PC-3 (cell line): Measurements from ENCODE around the gene ARID5A. TPM values are rescaled to one million over a fixed set of nuclear protein-coding genes. Genes with fewer than 3 reads are reported as not detected.

ENCODE experiments used
- ATAC-seq: fragments of 200-7000 bp; cut with Tn5 transposase; 2 replicates; pipeline ENCODE4 v1.9.1; 2020; ENCODE audit warnings: mild to moderate bottlenecking, moderate library complexity
- BruUV-seq: library from RNA; stranded (reverse); fragments of 400-500 nt; replicated peaks from 2 replicates; lab custom pipeline; 2021; lab: Mats Ljungman, UMichigan
- CTCF ChIA-PET: fragments of 300-600 bp; sonication (Branson Sonifier 250); formaldehyde crosslinking; loops from one replicate; lab custom pipeline; 2022; ENCODE audit warnings: antibody characterized with exemption; lab: Charles Lee
- POLR2A ChIA-PET: fragments of 300-600 bp; sonication (Branson Sonifier 250); formaldehyde crosslinking; loops from one replicate; lab custom pipeline; 2022; ENCODE audit warnings: antibody characterized with exemption; ENCODE audit not compliant: unreplicated experiment; lab: Charles Lee
- DNase-seq: peaks from one replicate; pipeline ENCODE4 v3.0.0-alpha.2; 2015
- H2AFZ ChIP-seq: fragments of 300-600 bp; sonication (generic); 2 replicates; pipeline ENCODE4 v1.6.0; 2016; ENCODE audit warnings: antibody characterized with exemption, low read length
- H3F3A ChIP-seq: fragments of 300-600 bp; sonication (generic); one replicate; pipeline ENCODE4 v1.6.0; 2017; ENCODE audit warnings: antibody characterized with exemption, low read length, control low read depth, mild to moderate bottlenecking; ENCODE audit not compliant: unreplicated experiment
- H3K27ac ChIP-seq: fragments of 300-600 bp; sonication (generic); 2 replicates; pipeline ENCODE4 v1.5.1; 2016; ENCODE audit warnings: mild to moderate bottlenecking, low read length
- H3K27me3 ChIP-seq: fragments of 300-600 bp; sonication (generic); 2 replicates; pipeline ENCODE4 v1.6.1; 2016; ENCODE audit warnings: low read length, mixed read lengths
- H3K36me3 ChIP-seq: fragments of 300-600 bp; sonication (generic); 2 replicates; pipeline ENCODE4 v1.6.1; 2016; ENCODE audit warnings: low read depth, mixed run types, low read length, mixed read lengths
- H3K4me1 ChIP-seq: fragments of 300-600 bp; sonication (generic); 2 replicates; pipeline ENCODE4 v1.5.1; 2016; ENCODE audit warnings: low read length; ENCODE audit not compliant: insufficient read depth
- H3K4me2 ChIP-seq: fragments of 300-600 bp; sonication (generic); 2 replicates; pipeline ENCODE4 v1.6.0; 2016; ENCODE audit warnings: low read length
- H3K4me3 ChIP-seq: fragments of 300-600 bp; sonication (generic); 2 replicates; pipeline ENCODE4 v1.5.1; 2016; ENCODE audit warnings: mild to moderate bottlenecking, low read length, mixed read lengths
- H3K79me2 ChIP-seq: fragments of 300-600 bp; sonication (generic); 2 replicates; pipeline ENCODE4 v1.6.1; 2017; ENCODE audit warnings: low read length, mixed read lengths
- H3K9ac ChIP-seq: fragments of 300-600 bp; sonication (generic); 2 replicates; pipeline ENCODE4 v1.6.0; 2016; ENCODE audit warnings: mild to moderate bottlenecking, low read length
- H3K9me2 ChIP-seq: fragments of 300-600 bp; sonication (generic); replicated peaks from 2 replicates; pipeline ENCODE4 v1.6.1; 2016; ENCODE audit warnings: mixed run types, low read length, mixed read lengths
- H3K9me3 ChIP-seq: fragments of 300-600 bp; sonication (generic); 2 replicates; pipeline ENCODE4 v1.6.1; 2016; ENCODE audit warnings: low read length, mixed read lengths
- H4K20me1 ChIP-seq: fragments of 300-600 bp; sonication (generic); 2 replicates; pipeline ENCODE4 v1.6.1; 2016; ENCODE audit warnings: low read length, mixed read lengths
- CTCF ChIP-seq: fragments of 300-600 bp; sonication (generic); conservative IDR thresholded peaks from 2 replicates; pipeline ENCODE4 v1.5.1; 2017; ENCODE audit warnings: antibody characterized with exemption, low read depth, mild to moderate bottlenecking, low read length
- EZH2 ChIP-seq: fragments of 300-600 bp; sonication (generic); IDR thresholded peaks from one replicate; pipeline ENCODE4 v1.6.1; 2017; ENCODE audit warnings: antibody characterized with exemption, mild to moderate bottlenecking, low read length; ENCODE audit not compliant: unreplicated experiment
- EZH2phosphoT487 ChIP-seq: fragments of 300-600 bp; sonication (generic); IDR thresholded peaks from 2 replicates; pipeline ENCODE4 v1.6.1; 2018; ENCODE audit warnings: mild to moderate bottlenecking, antibody characterized with exemption, low read length, borderline replicate concordance
- intact Hi-C: fragments of 100-400 bp; cut with micrococcal nuclease; formaldehyde crosslinking; loops from 2 replicates; pipeline ENCODE4 v1.9.0; 2023
- total RNA-seq: library from RNA; depleted of rRNA; stranded (reverse); fragments of >200 nt; gene quantifications from 2 replicates; pipeline ENCODE4 v1.2.3, GENCODE V29; 2014

ARID5A gene
- total RNA-seq, 1 experiment from 2014 or later, result 8.2 TPM

GRCh38 chr2:96500385-96501066 lies 36.0 kb upstream of the ARID5A start:
- Histone ChIP-seq H3K9me2 (no peaks in the 10 kb centered on the region), H3K27me3 (no peaks in the 10 kb centered on the region), H3K36me3 (no peaks in the 10 kb centered on the region), H4K20me1 (no peaks in the 10 kb centered on the region), H3K79me2 (no peaks in the 10 kb centered on the region), H3K4me2 (no peak overlapping the region), H3K27ac (no peak overlapping the region), H3K4me1 (peaks cover 8% of the 10 kb centered on the region), H2AFZ (no peak overlapping the region), H3K9me3 (no peaks in the 10 kb centered on the region), H3K9ac (no peak overlapping the region), H3K4me3 (no peak overlapping the region), H3F3A (peaks cover under 1% of the 10 kb centered on the region)
- no peak for TF ChIP-seq EZH2phosphoT487
- no peak for TF ChIP-seq EZH2
- no peak for TF ChIP-seq CTCF
- ATAC-seq, result no peak
- POLR2A ChIA-PET, result no interaction called here
- no peak for DNase-seq
- CTCF ChIA-PET, result no interaction called here
- intact Hi-C loops, result no loop called here
- no TSS peak for BruUV-seq

- POLR2A ChIA-PET, result no interaction called here
- Histone ChIP-seq H3K9me3 (no peaks in the 10 kb centered on the region), H3F3A (peaks cover 6% of the 10 kb centered on the region), H3K4me3 (no peak overlapping the region), H3K4me2 (no peak overlapping the region), H3K9me2 (no peaks in the 10 kb centered on the region), H3K36me3 (no peaks in the 10 kb centered on the region), H3K4me1 (peaks cover 17% of the 10 kb centered on the region), H2AFZ (no peak overlapping the region), H4K20me1 (no peaks in the 10 kb centered on the region), H3K9ac (no peak overlapping the region), H3K79me2 (no peaks in the 10 kb centered on the region), H3K27ac (no peak overlapping the region), H3K27me3 (no peaks in the 10 kb centered on the region)
- TF ChIP-seq CTCF (no peak), EZH2 (no peak), EZH2phosphoT487 (no peak)
- CTCF ChIA-PET, result no interaction called here
- no TSS peak for BruUV-seq
- ATAC-seq (no peak), DNase-seq (no peak)
- intact Hi-C loops, result no loop called here
Measured at GRCh38 chr2:96501471-96501874, 35.1 kb upstream of the ARID5A start.

- Histone ChIP-seq H3K9ac (no peak overlapping the region), H2AFZ (no peak overlapping the region), H4K20me1 (no peaks in the 10 kb centered on the region), H3K4me2 (no peak overlapping the region), H3K27me3 (no peaks in the 10 kb centered on the region), H3K79me2 (no peaks in the 10 kb centered on the region), H3K27ac (no peak overlapping the region), H3K36me3 (no peaks in the 10 kb centered on the region), H3K4me1 (peaks cover 19% of the 10 kb centered on the region), H3F3A (peaks cover 6% of the 10 kb centered on the region), H3K4me3 (no peak overlapping the region), H3K9me2 (no peaks in the 10 kb centered on the region), H3K9me3 (no peaks in the 10 kb centered on the region)
- CTCF ChIA-PET, result no interaction called here
- ATAC-seq, result no peak
- DNase-seq, result no peak
- intact Hi-C loops, result no loop called here
- no TSS peak for BruUV-seq
- POLR2A ChIA-PET, result no interaction called here
- TF ChIP-seq EZH2, result no peak
- no peak for TF ChIP-seq CTCF
- no peak for TF ChIP-seq EZH2phosphoT487
Measured at GRCh38 chr2:96501886-96502810, 34.4 kb upstream of the ARID5A start.
